C4-2B (cell line): ENCODE measurements around the gene GRK2.

Experiments used
- H3K27ac ChIP-seq: fragments of 450-650 bp; 2 replicates; pipeline ENCODE4 v1.5.1; 2017
- ZFX ChIP-seq: fragments of 450-650 bp; IDR thresholded peaks from 2 replicates; pipeline ENCODE4 v1.6.1; 2017
- TF ChIP-seq, protein P1 (sequence below): fragments of 450-650 bp; conservative IDR thresholded peaks from 2 replicates; pipeline ENCODE4 v1.5.1; 2017; ENCODE audit warnings: mild to moderate bottlenecking

Gene GRK2

GRCh38 chr11:67262731-67263675 lies 3.3 kb upstream of the GRK2 start:
- no peak for TF ChIP-seq ZFX
- TF ChIP-seq, protein P1, sequence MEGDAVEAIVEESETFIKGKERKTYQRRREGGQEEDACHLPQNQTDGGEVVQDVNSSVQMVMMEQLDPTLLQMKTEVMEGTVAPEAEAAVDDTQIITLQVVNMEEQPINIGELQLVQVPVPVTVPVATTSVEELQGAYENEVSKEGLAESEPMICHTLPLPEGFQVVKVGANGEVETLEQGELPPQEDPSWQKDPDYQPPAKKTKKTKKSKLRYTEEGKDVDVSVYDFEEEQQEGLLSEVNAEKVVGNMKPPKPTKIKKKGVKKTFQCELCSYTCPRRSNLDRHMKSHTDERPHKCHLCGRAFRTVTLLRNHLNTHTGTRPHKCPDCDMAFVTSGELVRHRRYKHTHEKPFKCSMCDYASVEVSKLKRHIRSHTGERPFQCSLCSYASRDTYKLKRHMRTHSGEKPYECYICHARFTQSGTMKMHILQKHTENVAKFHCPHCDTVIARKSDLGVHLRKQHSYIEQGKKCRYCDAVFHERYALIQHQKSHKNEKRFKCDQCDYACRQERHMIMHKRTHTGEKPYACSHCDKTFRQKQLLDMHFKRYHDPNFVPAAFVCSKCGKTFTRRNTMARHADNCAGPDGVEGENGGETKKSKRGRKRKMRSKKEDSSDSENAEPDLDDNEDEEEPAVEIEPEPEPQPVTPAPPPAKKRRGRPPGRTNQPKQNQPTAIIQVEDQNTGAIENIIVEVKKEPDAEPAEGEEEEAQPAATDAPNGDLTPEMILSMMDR = peak; percentile 96
- H3K27ac ChIP-seq = no peak overlapping the region

- no peak overlapping the region for H3K27ac ChIP-seq
- no peak for TF ChIP-seq ZFX
- TF ChIP-seq, protein P1 = no peak
These were observed 2.0 kb upstream of the GRK2 start for GRCh38 chr11:67264260-67264659.

- TF ChIP-seq ZFX = no peak
- TF ChIP-seq, protein P1 = no peak
- H3K27ac ChIP-seq = no peak overlapping the region; the same call in 1 of the 2 replicates
These were observed 1.2 kb upstream of the GRK2 start for GRCh38 chr11:67264877-67265632.

DNA sequence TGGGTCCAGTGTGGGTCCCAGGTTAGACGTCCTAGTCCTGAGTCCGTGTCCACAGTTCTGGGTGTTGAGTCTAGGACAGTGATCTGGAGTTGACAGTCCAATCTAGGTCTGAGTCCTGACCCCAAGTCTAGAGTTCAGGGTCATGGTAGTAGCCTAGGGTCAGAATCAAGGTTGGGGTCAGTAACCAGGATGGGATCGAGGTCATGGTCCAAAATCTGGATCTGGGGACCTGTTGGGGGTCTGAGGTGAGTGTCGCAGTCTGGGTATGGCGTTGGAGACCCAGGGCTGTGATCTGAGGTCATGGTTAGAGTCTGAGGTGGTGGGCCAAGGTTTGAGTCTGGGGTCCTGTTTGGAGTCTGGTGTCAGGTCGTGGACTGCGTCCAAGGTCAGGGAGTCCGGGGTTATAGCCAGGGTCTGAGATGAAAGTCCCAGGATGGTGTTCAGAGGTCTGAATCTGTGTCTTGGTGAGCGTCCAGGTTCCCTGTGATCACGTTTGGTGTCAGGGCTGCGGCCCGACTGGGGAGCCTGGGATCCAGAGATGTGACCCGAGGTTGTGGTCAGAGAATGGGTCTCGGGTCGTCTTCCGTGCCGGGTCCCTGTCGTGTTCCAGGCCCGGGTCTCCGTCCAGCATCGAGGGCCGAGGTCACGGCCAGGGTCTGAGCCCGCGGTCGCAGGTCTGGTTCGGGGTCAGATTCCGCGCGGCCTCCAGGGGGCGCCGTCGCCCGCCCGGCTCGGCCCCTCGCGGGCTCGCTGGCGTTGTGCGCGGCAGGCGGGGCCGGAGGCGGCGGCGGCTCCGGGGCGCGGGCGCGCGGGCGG lies 432 bp upstream of the GRK2 start:
- peak overlapping the region; percentile 95 for H3K27ac ChIP-seq
- TF ChIP-seq, protein P1 = peak; percentile 86
- TF ChIP-seq ZFX = no peak

DNA sequence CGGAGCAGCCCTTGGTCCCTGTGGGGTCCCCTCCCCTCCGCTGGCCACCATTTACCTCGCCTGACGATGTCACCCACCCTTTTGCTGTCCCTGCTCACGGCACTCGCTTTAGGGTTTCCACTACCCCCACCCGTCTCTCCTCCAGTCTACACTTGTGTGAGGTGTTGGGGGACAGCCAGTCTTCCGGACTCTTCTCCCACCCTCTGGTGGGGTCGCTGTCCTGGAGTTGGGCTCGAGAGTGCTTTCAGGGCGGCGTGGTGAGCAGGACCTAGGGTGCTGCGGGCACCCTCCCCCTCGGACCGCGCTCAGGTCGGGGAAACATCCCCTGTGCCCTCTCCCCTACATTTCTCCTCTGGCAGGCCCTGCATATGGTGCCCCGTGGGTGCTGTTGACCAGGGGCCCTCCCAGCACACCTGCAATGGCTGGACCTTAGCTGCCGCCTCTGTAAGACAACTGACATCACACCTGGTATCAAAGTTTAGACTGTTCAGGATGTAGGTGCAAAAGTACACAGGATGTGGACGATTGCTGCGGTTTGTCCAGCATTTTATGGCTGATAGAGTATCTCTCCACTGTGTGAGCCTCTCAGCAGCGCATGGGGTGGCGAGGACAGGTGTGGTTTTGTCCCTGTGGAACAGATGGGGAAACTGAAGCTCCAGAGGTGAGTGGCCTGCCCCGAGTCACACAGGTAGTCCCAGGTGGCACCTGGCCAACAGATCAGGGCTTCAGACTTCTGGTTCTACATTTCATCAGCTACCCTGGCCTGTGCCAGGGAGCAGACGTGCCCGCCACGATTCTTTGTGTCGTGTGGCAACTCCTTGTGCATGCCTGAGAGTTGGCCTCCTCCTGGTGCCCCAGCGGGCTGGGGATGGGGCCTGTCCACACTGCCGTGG lies 1.2 kb downstream of the GRK2 start:
- TF ChIP-seq ZFX = no peak
- TF ChIP-seq, protein P1 = no peak
- peak overlapping the region; percentile 95 for H3K27ac ChIP-seq

DNA sequence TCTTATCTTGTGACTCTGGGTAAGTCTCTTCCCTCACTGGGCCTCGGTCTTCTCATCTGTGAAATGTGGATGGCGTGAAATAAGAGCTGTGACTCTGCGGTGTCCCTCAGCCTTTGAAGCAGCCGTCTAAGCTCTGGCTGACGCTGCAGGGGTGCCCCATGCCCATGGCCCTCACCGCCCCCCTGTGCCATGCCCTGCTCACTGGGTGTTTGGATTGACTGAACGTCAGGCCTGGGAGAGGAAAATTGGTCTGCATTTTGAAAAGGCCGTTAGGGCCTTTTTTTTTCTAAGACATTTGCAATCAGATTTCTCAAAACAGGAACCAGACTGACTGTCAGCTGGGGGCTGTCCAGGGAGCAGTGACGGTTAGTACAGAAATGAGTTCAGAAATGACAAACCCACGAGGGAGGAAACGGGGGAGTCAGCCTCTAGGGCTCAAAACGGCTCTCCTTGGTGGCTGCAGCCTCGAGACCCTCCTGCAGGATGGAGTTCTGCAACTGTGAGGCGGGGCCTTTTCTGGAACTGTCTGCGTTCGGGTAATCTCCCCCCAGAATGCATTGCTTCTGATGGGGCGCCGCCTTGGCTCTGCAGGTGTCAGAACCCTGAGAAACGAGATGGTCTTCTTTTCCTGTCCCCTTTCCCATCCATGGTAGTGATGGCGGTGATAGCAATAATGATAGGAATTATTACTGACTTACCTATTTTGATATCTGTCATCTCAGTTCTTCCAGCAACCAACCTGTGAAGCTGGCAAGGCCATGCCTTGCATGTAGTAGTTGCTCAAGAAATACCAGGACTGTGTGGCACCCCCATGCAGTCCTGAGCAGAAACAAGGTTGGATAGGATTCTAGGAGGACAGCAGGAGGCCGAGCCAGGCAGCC lies 2.0 kb downstream of the GRK2 start:
- peak overlapping the region; percentile 95 for H3K27ac ChIP-seq
- TF ChIP-seq ZFX = no peak
- TF ChIP-seq, protein P1 = no peak
